HepG2 (cell line): ENCODE results near the gene FOXR1. TPM values are rescaled to one million over a fixed set of nuclear protein-coding genes. Genes with fewer than 3 reads are reported as not detected.

Experiments
- ATAC-seq: fragments of 200-7000 bp; cut with Tn5 transposase; 3 replicates; pipeline ENCODE4 v1.9.1; 2020; ENCODE audit warnings: mild to moderate bottlenecking, moderate library complexity
- BruUV-seq: library from RNA; stranded (reverse); fragments of 400-500 nt; replicated peaks from 2 replicates; lab custom pipeline; 2021; lab: Mats Ljungman, UMichigan
- CTCF ChIA-PET: fragments of 300-600 bp; formaldehyde crosslinking; extraction: SDS; loops from one replicate; lab custom pipeline; 2021; ENCODE audit warnings: low total read pairs, inconsistent platforms, low intra/inter-chr PET ratio; lab: Yijun Ruan, JAX
- POLR2A ChIA-PET: fragments of 350-600 bp; sonication (Branson Sonifier 250); formaldehyde crosslinking; loops from one replicate; lab custom pipeline; 2020; ENCODE audit warnings: antibody characterized with exemption, inconsistent platforms; lab: Yijun Ruan, JAX
- DNase-seq: peaks from one replicate; pipeline ENCODE4 v3.0.0-alpha.2; 2015; ENCODE audit warnings: low spot score
- FAIRE-seq: peaks from 3 replicates; lab custom pipeline; 2011; peaks lifted over from hg19 to GRCh38; lab: Jason Lieb, UNC
- H2AFZ ChIP-seq: one replicate; pipeline ENCODE4 v1.6.1; 2011; ENCODE audit warnings: low read length, inconsistent platforms
- H3K27ac ChIP-seq: fragments of 300-600 bp; 3 replicates; pipeline ENCODE4 v1.8.0; 2011; ENCODE audit warnings: mixed run types, mild to moderate bottlenecking, mixed read lengths, low read length, inconsistent platforms; ENCODE audit not compliant: insufficient read depth; ENCODE audit errors: extremely low read length
- H3K27me3 ChIP-seq, 2 experiments: fragments of 200-600 bp in 1 of 2; 2 replicates in 1 of 2; 3 replicates in 1 of 2; pipeline versions ENCODE4 v1.6.0 to v1.8.0; 2011; ENCODE audit warnings: low read length in 2 of 2, mild to moderate bottlenecking in 2 of 2, moderate library complexity in 2 of 2, inconsistent platforms in 1 of 2; ENCODE audit not compliant: insufficient read depth in 2 of 2, control insufficient read depth in 1 of 2
- H3K36me3 ChIP-seq, 2 experiments: fragments of 200-600 bp in 1 of 2; replicated peaks in 1 of 2; 2 replicates in 1 of 2; 3 replicates in 1 of 2; pipeline versions ENCODE4 v1.5.1 to v1.8.0; 2011; ENCODE audit warnings: low read length in 2 of 2, inconsistent platforms in 1 of 2; ENCODE audit not compliant: insufficient read depth in 2 of 2, control insufficient read depth in 1 of 2
- H3K4me1 ChIP-seq: 2 replicates; pipeline ENCODE4 v1.5.1; 2012; ENCODE audit warnings: low read length, inconsistent platforms; ENCODE audit not compliant: insufficient read depth
- H3K4me2 ChIP-seq: 2 replicates; pipeline ENCODE4 v1.6.0; 2011; ENCODE audit warnings: low read depth, low read length, inconsistent platforms
- H3K4me3 ChIP-seq, 3 experiments: fragments of 200-600 bp in 1 of 3; sonication (generic), shearing (Covaris generic) in 1 of 3; replicated peaks in 1 of 3; 2 replicates each; pipeline ENCODE4 v1.5.1; 2011 to 2016; ENCODE audit warnings: low read length in 3 of 3, inconsistent platforms in 2 of 3, low read depth in 2 of 3, mild to moderate bottlenecking in 2 of 3, control low read depth in 1 of 3, mixed read lengths in 1 of 3; ENCODE audit not compliant: insufficient read depth in 1 of 3
- H3K79me2 ChIP-seq: one replicate; pipeline ENCODE4 v1.6.1; 2011; ENCODE audit warnings: low read length, inconsistent platforms; ENCODE audit not compliant: insufficient read depth
- H3K9ac ChIP-seq: 2 replicates; pipeline ENCODE4 v1.6.0; 2011; ENCODE audit warnings: mild to moderate bottlenecking, low read depth, low read length, inconsistent platforms; ENCODE audit not compliant: insufficient read depth
- H3K9me3 ChIP-seq: 2 replicates; pipeline ENCODE4 v1.5.1; 2012; ENCODE audit warnings: mild to moderate bottlenecking, low read length
- H4K20me1 ChIP-seq: 2 replicates; pipeline ENCODE4 v1.6.0; 2011; ENCODE audit warnings: inconsistent platforms, mild to moderate bottlenecking, low read length, moderate library complexity; ENCODE audit not compliant: insufficient read depth
- NR3C1 ChIP-seq: sonication (generic); formaldehyde crosslinking; IDR thresholded peaks from 2 replicates; pipeline ENCODE4 v1.4.0; 2020; ENCODE audit warnings: missing genetic modification reagents
- POLR2G ChIP-seq: fragments of 200-400 bp; formaldehyde crosslinking; IDR thresholded peaks from 2 replicates; pipeline ENCODE4 v1.6.1; 2018; ENCODE audit warnings: mild to moderate bottlenecking, low read depth, low read length, moderate library complexity
- SMARCE1 ChIP-seq: fragments of 450-650 bp; IDR thresholded peaks from 2 replicates; pipeline ENCODE4 v1.6.1; 2017; ENCODE audit warnings: borderline replicate concordance
- SRSF4 ChIP-seq: fragments of 200-400 bp; formaldehyde crosslinking; IDR thresholded peaks from one replicate; pipeline ENCODE4 v1.6.1; 2018; ENCODE audit warnings: mild to moderate bottlenecking, low read depth, low read length, moderate library complexity; ENCODE audit not compliant: poor library complexity, severe bottlenecking
- YY1 ChIP-seq: IDR thresholded peaks from 2 replicates; pipeline ENCODE4 v1.6.1; 2011; ENCODE audit warnings: low read length, low read depth, moderate library complexity, mild to moderate bottlenecking; ENCODE audit not compliant: insufficient read depth, insufficient replicate concordance
- ZNF335 ChIP-seq: sonication (generic); formaldehyde crosslinking; IDR thresholded peaks from 2 replicates; pipeline ENCODE4 v1.4.0; 2020; ENCODE audit warnings: missing genetic modification reagents
- ZNF34 ChIP-seq: sonication (generic); formaldehyde crosslinking; IDR thresholded peaks from 2 replicates; pipeline ENCODE4 v1.4.0; 2020; ENCODE audit warnings: mild to moderate bottlenecking, missing genetic modification reagents, borderline replicate concordance
- ZNF343 ChIP-seq: sonication (generic); formaldehyde crosslinking; IDR thresholded peaks from 2 replicates; pipeline ENCODE4 v1.4.0; 2020; ENCODE audit warnings: mild to moderate bottlenecking, missing genetic modification reagents
- ZNF350 ChIP-seq: sonication (generic); formaldehyde crosslinking; IDR thresholded peaks from 2 replicates; pipeline ENCODE4 v1.4.0; 2020; ENCODE audit warnings: mild to moderate bottlenecking, low read depth, missing genetic modification reagents, borderline replicate concordance
- ZNF652 ChIP-seq: IDR thresholded peaks from 2 replicates; pipeline ENCODE4 v1.6.1; 2016; ENCODE audit warnings: low read depth, borderline replicate concordance
- ZNF780A ChIP-seq: sonication (generic); formaldehyde crosslinking; IDR thresholded peaks from 2 replicates; pipeline ENCODE4 v1.8.0; 2022; ENCODE audit warnings: mild to moderate bottlenecking, missing genetic modification reagents, moderate library complexity
- ZSCAN31 ChIP-seq: sonication (generic); formaldehyde crosslinking; IDR thresholded peaks from 2 replicates; pipeline ENCODE4 v1.5.0; 2020; ENCODE audit warnings: low read depth, mild to moderate bottlenecking, missing genetic modification reagents
- WGBS: methylation state at CpG from one replicate; pipeline ENCODE4 v1.1.6; 2017; ENCODE audit warnings: low lambda C conversion rate; 5-methylcytosine and 5-hydroxymethylcytosine counted together
- in situ Hi-C: cut with HindIII; loops from 2 replicates; pipeline ENCODE4 v1.10.0; 2017; ENCODE audit warnings: low pct_unique_long_range_greater_than_20kb; ENCODE audit not compliant: extremely low pct_ligation_motif_present
- intact Hi-C: fragments of 100-400 bp; cut with micrococcal nuclease; formaldehyde crosslinking; loops from one replicate; pipeline ENCODE4 v1.10.0; 2022; ENCODE audit not compliant: unreplicated experiment
- polyA plus RNA-seq, 8 experiments: library from polyadenylated mRNA; depleted of rRNA in 3 of 8; stranded (reverse) in 7 of 8; unstranded in 1 of 8; fragments of >200 nt; fragmentation: Illumina TruSeq in 4 of 8; extraction: Trizol in 4 of 8; gene quantifications; 2 replicates each; pipeline versions ENCODE4 v1.2.1 to v1.2.3, GENCODE V29; 2011 to 2016; ENCODE audit warnings: low read depth in 4 of 8, missing spikeins in 1 of 8, mixed read lengths in 1 of 8; ENCODE audit not compliant: insufficient read depth in 1 of 8
- total RNA-seq, 5 experiments: library from RNA; depleted of rRNA; stranded (reverse); fragments of >200 nt; fragmentation: Illumina TruSeq; extraction: Trizol; gene quantifications; 2 replicates each; pipeline ENCODE4 v1.2.3, GENCODE V29; 2016; ENCODE audit warnings: low read depth in 1 of 5
- TF ChIP-seq, protein P1 (sequence below): sonication (generic); formaldehyde crosslinking; IDR thresholded peaks from 2 replicates; pipeline ENCODE4 v1.4.0; 2020; ENCODE audit warnings: mild to moderate bottlenecking, missing genetic modification reagents, borderline replicate concordance
- TF ChIP-seq, protein P2 (sequence below): sonication (generic); formaldehyde crosslinking; IDR thresholded peaks from 2 replicates; pipeline ENCODE4 v1.9.0; 2021; ENCODE audit warnings: mild to moderate bottlenecking, missing genetic modification reagents

The FOXR1 gene
- total and polyA plus RNA-seq, 2 of the 13 experiments (the other 11 are each of a cell fraction or from before 2014, with no cell fraction given), result not detected

DNA sequence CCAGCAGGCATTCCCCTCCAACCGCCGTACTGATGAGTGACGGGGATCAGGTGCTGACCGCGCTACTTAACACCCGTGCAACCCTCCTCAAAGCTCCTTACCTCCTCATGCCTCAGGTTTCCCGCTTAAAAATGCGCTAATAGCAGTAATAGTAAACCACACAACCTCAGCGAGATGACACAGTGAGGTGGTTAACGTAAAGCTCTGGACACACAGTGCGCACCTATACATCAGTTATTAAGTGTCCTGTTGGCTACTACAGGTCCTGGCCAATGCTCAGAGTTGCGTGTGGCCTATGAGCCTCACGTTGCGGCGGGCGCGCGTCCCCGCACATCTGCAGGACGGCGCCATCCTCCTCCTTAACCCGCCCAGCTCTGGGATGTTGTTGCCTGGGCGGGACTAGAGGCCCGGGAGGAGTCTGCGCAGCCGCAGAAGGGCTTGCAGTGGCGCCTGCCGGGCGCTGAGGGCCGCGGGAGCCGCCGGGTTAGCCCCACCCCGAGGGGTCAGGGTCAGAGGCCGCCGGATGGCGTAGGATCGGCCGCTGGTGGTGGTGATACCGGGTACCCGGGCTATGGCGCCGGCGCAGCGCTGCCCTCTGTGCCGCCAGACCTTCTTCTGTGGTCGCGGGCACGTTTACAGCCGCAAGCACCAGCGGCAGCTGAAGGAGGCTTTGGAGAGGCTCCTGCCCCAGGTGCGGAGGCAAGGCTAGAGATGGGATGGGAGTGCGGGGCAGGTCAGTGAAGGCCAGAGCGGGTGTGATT lies 26.2 kb downstream of the FOXR1 start, which contains the start of gene CENATAC (continued):
- no peak for TF ChIP-seq ZSCAN31 (CRISPR knock-in tag)
- no peak for TF ChIP-seq SRSF4
- no peak for TF ChIP-seq NR3C1 (CRISPR knock-in tag)
- 0 out of 2 replicates have a peak, but pooled peaks have one; percentile 48 for TF ChIP-seq ZNF652 (CRISPR knock-in tag)
- TF ChIP-seq ZNF780A (CRISPR knock-in tag), result peak; percentile 19; the same call in 1 of the 2 replicates
- TF ChIP-seq, protein P1, sequence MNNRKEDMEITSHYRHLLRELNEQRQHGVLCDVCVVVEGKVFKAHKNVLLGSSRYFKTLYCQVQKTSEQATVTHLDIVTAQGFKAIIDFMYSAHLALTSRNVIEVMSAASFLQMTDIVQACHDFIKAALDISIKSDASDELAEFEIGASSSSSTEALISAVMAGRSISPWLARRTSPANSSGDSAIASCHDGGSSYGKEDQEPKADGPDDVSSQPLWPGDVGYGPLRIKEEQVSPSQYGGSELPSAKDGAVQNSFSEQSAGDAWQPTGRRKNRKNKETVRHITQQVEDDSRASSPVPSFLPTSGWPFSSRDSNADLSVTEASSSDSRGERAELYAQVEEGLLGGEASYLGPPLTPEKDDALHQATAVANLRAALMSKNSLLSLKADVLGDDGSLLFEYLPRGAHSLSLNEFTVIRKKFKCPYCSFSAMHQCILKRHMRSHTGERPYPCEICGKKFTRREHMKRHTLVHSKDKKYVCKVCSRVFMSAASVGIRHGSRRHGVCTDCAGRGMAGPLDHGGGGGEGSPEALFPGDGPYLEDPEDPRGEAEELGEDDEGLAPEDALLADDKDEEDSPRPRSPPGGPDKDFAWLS, result no peak

DNA sequence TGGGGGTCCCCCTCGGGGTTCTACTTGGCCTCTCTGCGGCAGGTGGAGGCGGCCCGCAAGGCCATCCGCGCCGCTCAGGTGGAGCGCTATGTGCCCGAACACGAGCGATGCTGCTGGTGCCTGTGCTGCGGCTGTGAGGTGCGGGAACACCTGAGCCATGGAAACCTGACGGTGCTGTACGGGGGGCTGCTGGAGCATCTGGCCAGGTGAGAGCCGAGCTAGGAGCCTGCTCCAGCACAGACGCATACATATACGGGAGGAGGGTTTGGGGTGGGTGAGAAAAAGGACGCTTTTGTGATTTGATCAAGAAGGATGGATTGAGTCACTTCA lies 26.8 kb downstream of the FOXR1 start:
- no peaks in the 10 kb centered on the region for H3K9me3 ChIP-seq
- H3K27me3 ChIP-seq, result no peaks in the 10 kb centered on the region; a peak in 1 of 5 replicates
- ChIA-PET CTCF (no interaction called here), POLR2A (interaction anchor here (1.0 to 2.8 kb wide), 15 partner anchors 15 to 207 kb away, joined by 3 to 66 read pairs (median 5); partner anchors contain the start of genes DDX6, DPAGT1, NLRX1 and RPS25)
- intact Hi-C loops, result loop anchor here (2.0 kb wide), 1 partner anchor 32 kb away; the partner anchor contains the start of gene SLC37A4
- peak overlapping the region; percentile 56 for H3K27ac ChIP-seq
- H3K4me3 ChIP-seq, result peak overlapping the region; percentile 79 to 91 (median 90)
- peak; percentile 36 for ATAC-seq
- peak overlapping the region; percentile 80 for H3K4me2 ChIP-seq
- in situ Hi-C loops, result no loop called here
- no peak for DNase-seq
- peaks cover 35% of the 10 kb centered on the region for H3K79me2 ChIP-seq
- H3K9ac ChIP-seq, result peak overlapping the region; percentile 74
- 0% methylated on average over 5 of the region's 19 CpGs for WGBS
- H3K4me1 ChIP-seq, result peaks cover 42% of the 10 kb centered on the region
- H2AFZ ChIP-seq, result no peak overlapping the region
- H3K36me3 ChIP-seq, result peaks cover 6 to 17% of the 10 kb centered on the region in 2 experiments; a peak in 3 of 5 replicates
- FAIRE-seq, result no peak
- no peaks in the 10 kb centered on the region for H4K20me1 ChIP-seq
- TSS peak; percentile 65 for BruUV-seq
- TF ChIP-seq ZNF34, result no peak
- no peak for TF ChIP-seq SMARCE1
- TF ChIP-seq ZNF335 (CRISPR knock-in tag), result no peak
- no peak for TF ChIP-seq ZNF343 (CRISPR knock-in tag)
- no peak for TF ChIP-seq POLR2G
- TF ChIP-seq, protein P2, sequence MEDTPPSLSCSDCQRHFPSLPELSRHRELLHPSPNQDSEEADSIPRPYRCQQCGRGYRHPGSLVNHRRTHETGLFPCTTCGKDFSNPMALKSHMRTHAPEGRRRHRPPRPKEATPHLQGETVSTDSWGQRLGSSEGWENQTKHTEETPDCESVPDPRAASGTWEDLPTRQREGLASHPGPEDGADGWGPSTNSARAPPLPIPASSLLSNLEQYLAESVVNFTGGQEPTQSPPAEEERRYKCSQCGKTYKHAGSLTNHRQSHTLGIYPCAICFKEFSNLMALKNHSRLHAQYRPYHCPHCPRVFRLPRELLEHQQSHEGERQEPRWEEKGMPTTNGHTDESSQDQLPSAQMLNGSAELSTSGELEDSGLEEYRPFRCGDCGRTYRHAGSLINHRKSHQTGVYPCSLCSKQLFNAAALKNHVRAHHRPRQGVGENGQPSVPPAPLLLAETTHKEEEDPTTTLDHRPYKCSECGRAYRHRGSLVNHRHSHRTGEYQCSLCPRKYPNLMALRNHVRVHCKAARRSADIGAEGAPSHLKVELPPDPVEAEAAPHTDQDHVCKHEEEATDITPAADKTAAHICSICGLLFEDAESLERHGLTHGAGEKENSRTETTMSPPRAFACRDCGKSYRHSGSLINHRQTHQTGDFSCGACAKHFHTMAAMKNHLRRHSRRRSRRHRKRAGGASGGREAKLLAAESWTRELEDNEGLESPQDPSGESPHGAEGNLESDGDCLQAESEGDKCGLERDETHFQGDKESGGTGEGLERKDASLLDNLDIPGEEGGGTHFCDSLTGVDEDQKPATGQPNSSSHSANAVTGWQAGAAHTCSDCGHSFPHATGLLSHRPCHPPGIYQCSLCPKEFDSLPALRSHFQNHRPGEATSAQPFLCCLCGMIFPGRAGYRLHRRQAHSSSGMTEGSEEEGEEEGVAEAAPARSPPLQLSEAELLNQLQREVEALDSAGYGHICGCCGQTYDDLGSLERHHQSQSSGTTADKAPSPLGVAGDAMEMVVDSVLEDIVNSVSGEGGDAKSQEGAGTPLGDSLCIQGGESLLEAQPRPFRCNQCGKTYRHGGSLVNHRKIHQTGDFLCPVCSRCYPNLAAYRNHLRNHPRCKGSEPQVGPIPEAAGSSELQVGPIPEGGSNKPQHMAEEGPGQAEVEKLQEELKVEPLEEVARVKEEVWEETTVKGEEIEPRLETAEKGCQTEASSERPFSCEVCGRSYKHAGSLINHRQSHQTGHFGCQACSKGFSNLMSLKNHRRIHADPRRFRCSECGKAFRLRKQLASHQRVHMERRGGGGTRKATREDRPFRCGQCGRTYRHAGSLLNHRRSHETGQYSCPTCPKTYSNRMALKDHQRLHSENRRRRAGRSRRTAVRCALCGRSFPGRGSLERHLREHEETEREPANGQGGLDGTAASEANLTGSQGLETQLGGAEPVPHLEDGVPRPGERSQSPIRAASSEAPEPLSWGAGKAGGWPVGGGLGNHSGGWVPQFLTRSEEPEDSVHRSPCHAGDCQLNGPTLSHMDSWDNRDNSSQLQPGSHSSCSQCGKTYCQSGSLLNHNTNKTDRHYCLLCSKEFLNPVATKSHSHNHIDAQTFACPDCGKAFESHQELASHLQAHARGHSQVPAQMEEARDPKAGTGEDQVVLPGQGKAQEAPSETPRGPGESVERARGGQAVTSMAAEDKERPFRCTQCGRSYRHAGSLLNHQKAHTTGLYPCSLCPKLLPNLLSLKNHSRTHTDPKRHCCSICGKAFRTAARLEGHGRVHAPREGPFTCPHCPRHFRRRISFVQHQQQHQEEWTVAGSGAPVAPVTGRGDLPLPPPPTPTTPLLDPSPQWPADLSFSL (CRISPR knock-in tag), result no peak
- 0 out of 2 replicates have a peak, but pooled peaks have one; percentile 2 for TF ChIP-seq ZNF350 (CRISPR knock-in tag)
- TF ChIP-seq YY1, result no peak
